ENCODE measurements around the gene AIMP2.
A peak's percentile ranks its signal among the peaks of the same experiment; 100 is the strongest.
"Not testable (repeated sequence)": the region's sequence is repeated elsewhere in the genome, so short reads cannot be mapped to it uniquely, and the experiment has no call there.

The AIMP2 gene

DNA sequence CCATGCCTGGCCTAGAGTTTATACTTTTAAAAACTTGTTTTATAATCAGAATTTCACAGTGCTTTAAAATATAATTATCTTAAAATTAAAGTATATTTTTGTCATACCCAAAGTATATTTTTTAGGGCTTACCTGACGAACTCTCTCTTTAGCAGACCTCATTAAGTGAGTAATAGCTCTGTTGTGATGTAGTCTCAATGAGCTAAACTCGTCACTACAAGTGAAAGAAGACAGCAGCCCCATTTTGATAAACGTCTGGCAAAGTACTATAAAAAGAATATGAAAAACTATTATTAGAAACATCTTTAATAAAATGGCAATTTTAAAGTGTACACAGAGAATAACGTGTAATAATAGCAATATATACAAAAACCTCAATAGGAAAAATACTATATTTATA, 40.7 kb downstream of the AIMP2 start:
- Histone ChIP-seq H3K4me1 (ENCODE audit: control insufficient read depth in 1 of 2, insufficient read depth in 2 of 2, low read length in 2 of 2) (no peaks in the 10 kb centered on the region), H3K79me1 (ENCODE audit: low read length) (no peaks in the 10 kb centered on the region), H3K4ac (ENCODE audit: low read depth, low read length) (no peak overlapping the region), H2BK5ac (ENCODE audit: low read depth, low read length, poor library complexity) (no peak overlapping the region), H4K8ac (ENCODE audit: low read depth, low read length) (no peak overlapping the region), H3K36me3 (ENCODE audit: control insufficient read depth in 1 of 2, insufficient read depth in 2 of 2, low read length in 2 of 2) (peaks cover 28 to 41% of the 10 kb centered on the region in 2 experiments), H4K91ac (ENCODE audit: low read depth, low read length) (no peak overlapping the region), H3K9me3 (ENCODE audit: insufficient read depth, low read depth, low read length) (no peaks in the 10 kb centered on the region), H3K4me3 (ENCODE audit: low read depth, low read length) (no peak overlapping the region), H3K79me2 (ENCODE audit: control insufficient read depth, insufficient read depth, low read length, poor library complexity) (no peaks in the 10 kb centered on the region), H2AFZ (ENCODE audit: insufficient read depth, low read length, poor library complexity) (no peak overlapping the region), H3K18ac (ENCODE audit: low read length) (no peak overlapping the region), H3K27me3 (ENCODE audit: insufficient read depth, low read length) (no peaks in the 10 kb centered on the region), H2BK120ac (ENCODE audit: insufficient read depth, low read length, poor library complexity) (no peak overlapping the region), H3K27ac (ENCODE audit: low read depth, low read length) (no peak overlapping the region), H3K23ac (ENCODE audit: low read length) (no peak overlapping the region), H3K14ac (ENCODE audit: low read length) (no peak overlapping the region), H2BK12ac (ENCODE audit: low read length) (no peak overlapping the region), H3K4me2 (ENCODE audit: low read length) (no peak overlapping the region), H3K9ac (ENCODE audit: low read length) (no peak overlapping the region), H4K12ac (ENCODE audit: low read depth, low read length) (no peak overlapping the region), H2AK5ac (ENCODE audit: low read length) (no peak overlapping the region)
- DNase-seq: no peak
- no CpG with 5 or more reads among the region's 4 CpGs for WGBS (ENCODE audit: extremely low coverage, insufficient coverage, insufficient read length)

DNA sequence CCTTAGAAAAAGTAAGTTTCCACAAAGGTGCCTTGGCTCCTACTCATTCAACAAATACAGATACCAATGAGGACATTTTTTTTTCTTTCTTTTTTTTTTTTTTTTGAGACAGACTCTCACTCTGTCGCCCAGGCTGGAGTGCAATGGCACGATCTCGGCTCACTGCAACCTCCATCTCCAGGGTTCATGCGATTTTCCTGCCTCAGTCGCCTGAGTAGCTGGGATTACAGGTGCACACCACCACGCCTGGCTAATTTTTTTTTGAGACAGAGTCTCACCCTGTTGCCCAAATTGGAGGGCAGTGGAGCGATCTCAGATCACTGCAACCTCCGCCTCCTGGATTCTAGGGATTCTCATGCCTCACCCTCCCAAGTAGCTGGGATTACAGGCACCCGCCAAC, 42.1 kb downstream of the AIMP2 start:
- not testable (repeated sequence) for H3K79me2 ChIP-seq (ENCODE audit: control insufficient read depth, insufficient read depth, low read length, poor library complexity); H4K12ac ChIP-seq (ENCODE audit: low read depth, low read length); H3K27ac ChIP-seq (ENCODE audit: low read depth, low read length); H3K79me1 ChIP-seq (ENCODE audit: low read length); H3K9ac ChIP-seq (ENCODE audit: low read length); H3K23ac ChIP-seq (ENCODE audit: low read length); H3K4me3 ChIP-seq (ENCODE audit: low read depth, low read length); H3K27me3 ChIP-seq (ENCODE audit: insufficient read depth, low read length); H4K8ac ChIP-seq (ENCODE audit: low read depth, low read length); H3K18ac ChIP-seq (ENCODE audit: low read length); H3K4me1 ChIP-seq (ENCODE audit: control insufficient read depth in 1 of 2, insufficient read depth in 2 of 2, low read length in 2 of 2); H3K4ac ChIP-seq (ENCODE audit: low read depth, low read length); H2AK5ac ChIP-seq (ENCODE audit: low read length); H2AFZ ChIP-seq (ENCODE audit: insufficient read depth, low read length, poor library complexity); H2BK12ac ChIP-seq (ENCODE audit: low read length); DNase-seq; H3K9me3 ChIP-seq (ENCODE audit: insufficient read depth, low read depth, low read length); H3K14ac ChIP-seq (ENCODE audit: low read length); H3K4me2 ChIP-seq (ENCODE audit: low read length); H4K91ac ChIP-seq (ENCODE audit: low read depth, low read length); H2BK120ac ChIP-seq (ENCODE audit: insufficient read depth, low read length, poor library complexity)
- peak overlapping the region; percentile 21 for H2BK5ac ChIP-seq (ENCODE audit: low read depth, low read length, poor library complexity)
- peaks cover 24 to 40% of the 10 kb centered on the region in 2 experiments for H3K36me3 ChIP-seq (ENCODE audit: control insufficient read depth in 1 of 2, insufficient read depth in 2 of 2, low read length in 2 of 2)
- no CpG with 5 or more reads among the region's 9 CpGs for WGBS (ENCODE audit: extremely low coverage, insufficient coverage, insufficient read length)

DNA sequence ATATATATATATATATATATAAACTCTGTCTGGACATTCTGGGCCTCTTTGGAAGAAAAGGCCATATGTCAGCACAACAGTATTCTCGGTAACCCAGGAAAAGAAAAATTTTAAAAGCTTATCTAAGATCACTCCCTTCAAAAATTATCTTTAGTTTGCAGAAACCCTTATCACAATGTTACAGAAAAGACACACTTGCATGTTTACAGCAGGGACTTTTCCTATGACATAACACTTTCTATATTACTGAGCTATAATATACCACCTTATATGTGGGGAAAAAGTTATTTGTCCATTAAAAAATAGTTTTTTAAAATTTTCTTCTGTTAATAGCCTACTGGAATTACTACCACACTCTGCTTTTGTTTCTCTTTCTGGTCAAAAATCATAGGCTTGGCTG, 47.5 kb downstream of the AIMP2 start:
- Histone ChIP-seq H3K27me3 (ENCODE audit: insufficient read depth, low read length) (no peaks in the 10 kb centered on the region), H3K4me2 (ENCODE audit: low read length) (no peak overlapping the region), H3K23ac (ENCODE audit: low read length) (no peak overlapping the region), H3K9me3 (ENCODE audit: insufficient read depth, low read depth, low read length) (no peaks in the 10 kb centered on the region), H4K8ac (ENCODE audit: low read depth, low read length) (no peak overlapping the region), H2AFZ (ENCODE audit: insufficient read depth, low read length, poor library complexity) (no peak overlapping the region), H2BK12ac (ENCODE audit: low read length) (no peak overlapping the region), H3K36me3 (ENCODE audit: control insufficient read depth in 1 of 2, insufficient read depth in 2 of 2, low read length in 2 of 2) (peaks cover 9 to 17% of the 10 kb centered on the region in 2 experiments), H3K9ac (ENCODE audit: low read length) (no peak overlapping the region), H3K14ac (ENCODE audit: low read length) (no peak overlapping the region), H2BK120ac (ENCODE audit: insufficient read depth, low read length, poor library complexity) (no peak overlapping the region), H2BK5ac (ENCODE audit: low read depth, low read length, poor library complexity) (no peak overlapping the region), H3K79me2 (ENCODE audit: control insufficient read depth, insufficient read depth, low read length, poor library complexity) (peaks cover 17% of the 10 kb centered on the region), H2AK5ac (ENCODE audit: low read length) (no peak overlapping the region), H4K91ac (ENCODE audit: low read depth, low read length) (no peak overlapping the region), H3K4ac (ENCODE audit: low read depth, low read length) (no peak overlapping the region), H4K12ac (ENCODE audit: low read depth, low read length) (no peak overlapping the region), H3K4me3 (ENCODE audit: low read depth, low read length) (no peak overlapping the region), H3K18ac (ENCODE audit: low read length) (no peak overlapping the region), H3K27ac (ENCODE audit: low read depth, low read length) (no peak overlapping the region), H3K79me1 (ENCODE audit: low read length) (peaks cover 7% of the 10 kb centered on the region), H3K4me1 (ENCODE audit: control insufficient read depth in 1 of 2, insufficient read depth in 2 of 2, low read length in 2 of 2) (no peaks in the 10 kb centered on the region)
- no CpG with 5 or more reads among the region's 1 CpG for WGBS (ENCODE audit: extremely low coverage, insufficient coverage, insufficient read length)
- no peak for DNase-seq

DNA sequence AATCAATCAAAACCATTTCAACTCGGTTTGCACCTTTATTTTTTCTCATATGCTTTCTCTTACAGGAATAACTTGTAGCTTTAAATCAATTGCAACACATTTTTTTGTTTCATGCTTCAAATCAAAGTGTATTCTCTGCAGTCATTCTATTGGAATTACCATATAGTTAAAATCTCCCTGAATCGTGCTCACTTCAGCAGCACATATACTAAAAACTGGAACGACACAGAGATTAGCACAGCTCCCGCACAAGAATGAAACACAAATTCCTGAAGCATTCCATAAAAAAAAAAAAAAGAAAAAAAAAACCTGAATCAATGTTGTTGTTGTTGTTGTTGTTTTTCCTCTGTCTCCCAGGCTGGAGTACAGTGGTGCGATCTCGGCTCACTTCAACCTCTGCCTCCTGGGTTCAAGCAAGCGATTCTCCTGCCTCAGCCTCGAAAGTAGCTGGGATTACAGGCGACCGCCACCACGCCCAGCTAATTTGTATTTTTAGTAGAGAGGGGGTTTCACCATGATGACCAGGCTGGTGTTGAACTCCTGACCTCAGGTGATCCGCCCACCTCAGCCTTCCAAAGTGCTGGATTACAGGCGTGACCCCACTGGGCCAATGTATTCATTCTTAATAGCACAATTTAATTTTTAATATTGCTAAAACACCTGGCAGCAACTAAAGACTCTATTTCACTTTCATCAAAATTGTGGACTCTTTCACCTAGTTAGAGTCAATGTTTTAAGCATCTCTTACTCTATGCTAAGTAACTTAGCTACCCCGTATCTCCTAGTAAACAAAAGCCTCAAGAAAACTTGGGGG, 48.5 kb downstream of the AIMP2 start:
- Histone ChIP-seq H3K23ac (ENCODE audit: low read length) (no peak overlapping the region), H3K18ac (ENCODE audit: low read length) (no peak overlapping the region), H2BK5ac (ENCODE audit: low read depth, low read length, poor library complexity) (no peak overlapping the region), H3K27ac (ENCODE audit: low read depth, low read length) (no peak overlapping the region), H3K4me3 (ENCODE audit: low read depth, low read length) (no peak overlapping the region), H3K4ac (ENCODE audit: low read depth, low read length) (peak overlapping the region; percentile 87), H3K4me1 (ENCODE audit: control insufficient read depth in 1 of 2, insufficient read depth in 2 of 2, low read length in 2 of 2) (no peaks in the 10 kb centered on the region), H2AK5ac (ENCODE audit: low read length) (no peak overlapping the region), H3K36me3 (ENCODE audit: control insufficient read depth in 1 of 2, insufficient read depth in 2 of 2, low read length in 2 of 2) (peaks cover 9 to 15% of the 10 kb centered on the region in 2 experiments), H3K9ac (ENCODE audit: low read length) (no peak overlapping the region), H4K8ac (ENCODE audit: low read depth, low read length) (no peak overlapping the region), H3K4me2 (ENCODE audit: low read length) (peak overlapping the region; percentile 75), H3K14ac (ENCODE audit: low read length) (no peak overlapping the region), H2AFZ (ENCODE audit: insufficient read depth, low read length, poor library complexity) (no peak overlapping the region), H2BK12ac (ENCODE audit: low read length) (no peak overlapping the region), H2BK120ac (ENCODE audit: insufficient read depth, low read length, poor library complexity) (no peak overlapping the region), H4K91ac (ENCODE audit: low read depth, low read length) (no peak overlapping the region), H3K79me1 (ENCODE audit: low read length) (peaks cover 7% of the 10 kb centered on the region), H3K9me3 (ENCODE audit: insufficient read depth, low read depth, low read length) (no peaks in the 10 kb centered on the region), H4K12ac (ENCODE audit: low read depth, low read length) (peak overlapping the region; percentile 12), H3K27me3 (ENCODE audit: insufficient read depth, low read length) (no peaks in the 10 kb centered on the region), H3K79me2 (ENCODE audit: control insufficient read depth, insufficient read depth, low read length, poor library complexity) (peaks cover 17% of the 10 kb centered on the region)
- DNase-seq: peak in 1 of 2 donors; percentile 57
- WGBS (ENCODE audit: extremely low coverage, insufficient coverage, insufficient read length): no CpG with 5 or more reads among the region's 14 CpGs
